ENCODE results near the gene TRAPPC14.

Gene TRAPPC14

DNA sequence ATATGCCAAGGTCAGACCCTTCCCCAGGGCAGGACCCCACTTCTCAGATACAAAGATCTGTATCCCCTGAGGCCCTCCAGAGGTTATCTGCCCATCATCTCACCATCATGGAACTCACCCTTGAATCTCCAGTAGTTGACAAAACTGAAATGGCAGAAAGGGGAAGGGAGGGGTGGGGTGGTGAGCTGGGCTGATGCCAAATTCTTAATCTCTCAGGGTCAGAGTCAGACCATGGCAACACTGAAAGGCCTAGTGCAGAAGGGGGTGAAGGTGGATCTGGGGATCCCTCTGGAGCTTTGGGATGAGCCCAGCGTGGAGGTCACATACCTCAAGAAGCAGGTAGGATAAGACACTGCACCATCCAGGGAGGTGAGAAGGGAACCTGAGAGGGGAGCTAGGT lies 36.0 kb downstream of the TRAPPC14 start:
- H3K4me3 ChIP-seq (ENCODE audit: low read depth, low read length), result no peak overlapping the region
- TF ChIP-seq MYC (IDR thresholded peaks at IDR 0.05; ENCODE audit: low read depth, low read length) (no peak), POLR2A (IDR thresholded peaks at IDR 0.05; ENCODE audit: extremely low read depth, insufficient read length) (no peak)
- TF ChIP-seq, protein P1, sequence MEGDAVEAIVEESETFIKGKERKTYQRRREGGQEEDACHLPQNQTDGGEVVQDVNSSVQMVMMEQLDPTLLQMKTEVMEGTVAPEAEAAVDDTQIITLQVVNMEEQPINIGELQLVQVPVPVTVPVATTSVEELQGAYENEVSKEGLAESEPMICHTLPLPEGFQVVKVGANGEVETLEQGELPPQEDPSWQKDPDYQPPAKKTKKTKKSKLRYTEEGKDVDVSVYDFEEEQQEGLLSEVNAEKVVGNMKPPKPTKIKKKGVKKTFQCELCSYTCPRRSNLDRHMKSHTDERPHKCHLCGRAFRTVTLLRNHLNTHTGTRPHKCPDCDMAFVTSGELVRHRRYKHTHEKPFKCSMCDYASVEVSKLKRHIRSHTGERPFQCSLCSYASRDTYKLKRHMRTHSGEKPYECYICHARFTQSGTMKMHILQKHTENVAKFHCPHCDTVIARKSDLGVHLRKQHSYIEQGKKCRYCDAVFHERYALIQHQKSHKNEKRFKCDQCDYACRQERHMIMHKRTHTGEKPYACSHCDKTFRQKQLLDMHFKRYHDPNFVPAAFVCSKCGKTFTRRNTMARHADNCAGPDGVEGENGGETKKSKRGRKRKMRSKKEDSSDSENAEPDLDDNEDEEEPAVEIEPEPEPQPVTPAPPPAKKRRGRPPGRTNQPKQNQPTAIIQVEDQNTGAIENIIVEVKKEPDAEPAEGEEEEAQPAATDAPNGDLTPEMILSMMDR (IDR thresholded peaks at IDR 0.05; ENCODE audit: low read depth, low read length), result no peak
- TF ChIP-seq, protein P2, sequence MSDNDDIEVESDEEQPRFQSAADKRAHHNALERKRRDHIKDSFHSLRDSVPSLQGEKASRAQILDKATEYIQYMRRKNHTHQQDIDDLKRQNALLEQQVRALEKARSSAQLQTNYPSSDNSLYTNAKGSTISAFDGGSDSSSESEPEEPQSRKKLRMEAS (IDR thresholded peaks at IDR 0.05; ENCODE audit: low read depth, low read length), result no peak
- no peak for DNase-seq (ENCODE audit: low read depth)

DNA sequence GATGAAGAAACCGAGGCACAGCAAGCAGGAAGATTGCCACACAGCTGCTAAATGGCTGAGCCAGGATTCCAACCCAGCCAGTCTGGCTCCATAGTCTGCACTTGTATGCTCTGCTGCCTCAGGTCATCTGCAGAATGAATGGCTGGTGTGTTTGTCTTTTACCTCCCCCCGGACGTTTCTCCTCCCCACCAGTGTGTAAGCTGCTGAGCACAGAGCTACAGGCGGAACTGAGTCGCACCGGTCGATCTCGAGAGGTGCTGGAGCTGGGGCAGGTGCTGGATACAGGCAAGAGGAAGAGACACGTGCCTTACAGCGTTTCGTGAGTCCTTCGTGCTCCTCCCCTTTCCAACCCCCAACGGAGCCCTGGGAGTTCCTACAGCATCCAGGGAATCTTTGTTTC lies 36.5 kb downstream of the TRAPPC14 start:
- H3K4me3 ChIP-seq (ENCODE audit: low read depth, low read length), result no peak overlapping the region
- no peak for DNase-seq (ENCODE audit: low read depth)
- TF ChIP-seq, protein P2 (IDR thresholded peaks at IDR 0.05; ENCODE audit: low read depth, low read length), result no peak
- TF ChIP-seq POLR2A (IDR thresholded peaks at IDR 0.05; ENCODE audit: extremely low read depth, insufficient read length), result no peak
- TF ChIP-seq MYC (IDR thresholded peaks at IDR 0.05; ENCODE audit: low read depth, low read length), result no peak
- TF ChIP-seq, protein P1 (IDR thresholded peaks at IDR 0.05; ENCODE audit: low read depth, low read length), result no peak

DNA sequence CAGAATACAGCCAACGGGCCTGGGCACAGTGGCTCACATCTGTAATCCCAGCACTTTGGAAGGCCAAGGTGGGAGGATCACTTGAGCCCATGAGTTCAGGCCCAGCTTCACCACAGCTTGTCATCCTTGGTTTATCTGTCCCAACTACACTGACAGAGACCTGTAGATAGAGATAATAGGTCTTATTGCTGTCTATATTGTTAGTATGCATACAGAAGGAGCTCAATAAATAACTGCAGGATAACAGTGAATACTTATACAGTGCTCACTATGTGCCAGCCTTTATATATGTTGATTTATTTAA lies 37.8 kb downstream of the TRAPPC14 start:
- TF ChIP-seq POLR2A (IDR thresholded peaks at IDR 0.05; ENCODE audit: extremely low read depth, insufficient read length), result no peak
- H3K4me3 ChIP-seq (ENCODE audit: low read depth, low read length), result peak overlapping the region; percentile 99
- DNase-seq (ENCODE audit: low read depth), result no peak

DNA sequence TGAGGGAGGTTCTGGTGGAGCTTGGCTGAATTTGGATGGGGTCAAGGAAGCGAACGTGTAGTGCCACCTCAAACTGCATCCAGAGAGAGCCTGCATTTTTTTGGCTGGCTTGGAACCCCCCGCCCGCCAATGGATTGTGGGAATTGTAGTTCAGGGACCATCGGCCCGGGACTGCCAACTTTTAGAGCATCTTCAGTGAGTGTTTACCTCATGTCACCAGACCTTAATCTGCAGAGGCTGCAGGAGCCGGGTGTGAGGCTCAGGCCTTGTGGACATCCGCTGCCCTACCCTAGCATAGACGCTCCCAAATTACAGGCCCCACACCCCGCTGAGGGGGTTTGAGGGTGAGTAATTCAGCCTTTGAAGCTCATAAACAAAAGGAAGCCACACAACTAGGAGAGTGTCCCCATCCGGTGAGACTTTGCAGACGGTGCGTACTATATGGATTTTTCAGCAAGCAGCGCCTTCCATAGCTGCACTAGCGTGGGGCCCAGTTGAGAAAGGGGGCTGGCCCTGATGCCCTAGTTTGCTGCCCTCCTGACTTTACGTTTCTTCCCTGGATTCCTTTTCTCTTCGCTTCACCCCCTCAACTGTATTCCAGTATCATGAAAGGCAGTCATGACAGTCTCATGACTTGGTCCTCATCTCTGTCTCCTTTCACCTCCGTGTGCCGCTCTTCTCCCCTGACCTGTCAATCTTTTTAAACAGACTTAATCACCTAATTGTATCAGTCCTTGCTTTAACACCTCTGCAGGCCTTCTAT lies 38.4 kb downstream of the TRAPPC14 start:
- DNase-seq (ENCODE audit: low read depth), result peak; percentile 75
- TF ChIP-seq, protein P2 (IDR thresholded peaks at IDR 0.05; ENCODE audit: low read depth, low read length), result no peak
- TF ChIP-seq POLR2A (IDR thresholded peaks at IDR 0.05; ENCODE audit: extremely low read depth, insufficient read length) (no peak), MYC (IDR thresholded peaks at IDR 0.05; ENCODE audit: low read depth, low read length) (peak; percentile 35; the same call in 1 of the 2 replicates)
- peak overlapping the region; percentile 99 for H3K4me3 ChIP-seq (ENCODE audit: low read depth, low read length)

DNA sequence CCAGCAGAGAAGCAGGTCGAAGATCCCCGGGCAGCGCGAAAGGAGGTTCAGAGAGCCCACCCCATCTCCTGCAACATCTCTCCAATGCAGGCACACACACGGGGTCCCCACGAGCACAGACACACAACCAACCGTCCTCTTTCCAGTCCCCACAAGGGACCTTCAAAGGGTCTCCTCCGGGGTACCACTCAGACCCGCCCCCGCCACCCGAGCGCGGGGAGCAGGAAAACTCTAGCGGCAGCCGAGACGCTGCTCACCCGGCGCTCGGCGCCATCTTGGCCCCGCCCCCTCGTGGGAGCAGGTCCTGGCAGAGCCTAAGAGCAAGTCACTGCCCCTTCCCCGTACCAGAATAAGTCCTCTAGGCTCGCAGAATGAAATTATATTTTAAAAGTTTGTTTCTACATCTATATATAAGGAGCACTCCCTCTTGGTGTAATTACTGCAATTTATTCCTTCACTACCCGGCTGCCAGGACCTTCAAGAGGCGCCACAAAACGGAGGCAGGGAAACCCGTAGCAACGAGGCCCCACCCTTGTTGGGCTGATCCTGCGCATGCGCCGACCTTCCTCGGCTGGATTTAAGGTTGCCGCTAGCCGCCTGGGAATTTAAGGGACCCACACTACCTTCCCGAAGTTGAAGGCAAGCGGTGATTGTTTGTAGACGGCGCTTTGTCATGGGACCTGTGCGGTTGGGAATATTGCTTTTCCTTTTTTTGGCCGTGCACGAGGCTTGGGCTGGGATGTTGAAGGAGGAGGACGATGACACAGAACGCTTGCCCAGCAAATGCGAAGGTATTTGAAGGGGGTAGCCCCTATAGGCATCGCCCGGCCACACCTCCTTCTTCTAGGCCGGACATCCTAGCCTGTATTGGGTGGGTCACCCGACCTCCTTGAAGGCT lies 39.2 kb downstream of the TRAPPC14 start, which contains the start of the genes CNPY4 and TAF6:
CNPY4 (plus strand) TSS at position 563 of the 898 bp plus-strand sequence; CDS start at position 674, 111 bp downstream.
TAF6 (minus strand) TSS at position 287 of the 898 bp plus-strand sequence. CDS start 5,149 bp downstream, outside the sequence.
- peak; percentile 98 for DNase-seq (ENCODE audit: low read depth)
- TF ChIP-seq, protein P1 (IDR thresholded peaks at IDR 0.05; ENCODE audit: low read depth, low read length), result no peak
- TF ChIP-seq, protein P2 (IDR thresholded peaks at IDR 0.05; ENCODE audit: low read depth, low read length), result peak; percentile 80
- TF ChIP-seq POLR2A (IDR thresholded peaks at IDR 0.05; ENCODE audit: extremely low read depth, insufficient read length), result peak; percentile 81
- TF ChIP-seq MYC (IDR thresholded peaks at IDR 0.05; ENCODE audit: low read depth, low read length), result peak; percentile 45
- peak within 1 kb of the TSS; percentile 99 for H3K4me3 ChIP-seq (ENCODE audit: low read depth, low read length)

DNA sequence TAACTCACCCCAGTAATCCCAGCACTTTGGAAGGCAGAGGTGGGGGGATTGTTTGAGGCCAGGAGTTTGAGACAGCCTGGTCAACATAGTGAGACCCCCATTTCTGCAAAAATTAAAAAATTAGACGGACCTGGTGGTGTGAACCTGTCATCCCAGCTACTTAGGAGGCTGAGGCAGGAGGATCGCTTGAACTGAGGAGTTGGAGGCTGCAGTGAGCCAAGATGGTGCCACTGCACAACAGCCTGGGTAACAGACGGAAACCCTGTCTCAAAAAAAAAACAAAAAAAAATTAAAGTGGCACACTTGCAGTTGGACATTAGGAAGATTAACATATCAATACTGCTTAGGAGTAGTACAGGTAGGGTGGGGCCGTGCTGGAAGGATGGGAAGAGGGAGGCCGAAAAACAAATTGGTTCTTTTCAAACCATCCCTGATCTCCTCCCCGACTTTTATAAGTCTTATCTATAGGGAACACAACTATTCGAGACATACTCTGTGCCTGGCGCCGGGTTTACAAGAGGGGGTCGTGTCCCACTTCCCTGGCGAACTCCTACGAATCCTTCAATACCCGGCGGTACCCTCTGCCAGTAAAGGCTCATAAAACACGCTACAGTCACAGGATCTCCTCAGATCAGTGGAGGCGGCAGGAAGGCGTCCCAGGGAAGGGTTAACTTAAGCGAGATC lies 40.0 kb downstream of the TRAPPC14 start:
- no peak for DNase-seq (ENCODE audit: low read depth)
- no peak for TF ChIP-seq POLR2A (IDR thresholded peaks at IDR 0.05; ENCODE audit: extremely low read depth, insufficient read length)
- TF ChIP-seq MYC (IDR thresholded peaks at IDR 0.05; ENCODE audit: low read depth, low read length), result no peak
- TF ChIP-seq, protein P2 (IDR thresholded peaks at IDR 0.05; ENCODE audit: low read depth, low read length), result no peak
- TF ChIP-seq, protein P1 (IDR thresholded peaks at IDR 0.05; ENCODE audit: low read depth, low read length), result no peak
- H3K4me3 ChIP-seq (ENCODE audit: low read depth, low read length), result peak overlapping the region; percentile 99
